Transverse colon (tissue), 4 donors: ENCODE measurements around the gene WSB2. TPM values are rescaled to one million over a fixed set of nuclear protein-coding genes. Genes with fewer than 3 reads are reported as not detected.

ENCODE experiments used
- DNase-seq: peaks from one replicate; pipeline ENCODE4 v3.0.0-alpha.2; 2019
- H3K27ac ChIP-seq, 4 donors: fragments of 200-600 bp; sonication (generic); 2 replicates each; pipeline ENCODE4 v1.5.1; 2016 to 2018; ENCODE audit warnings: inconsistent platforms in 4 of 4
- H3K27me3 ChIP-seq: fragments of 200-600 bp; sonication (generic); 2 replicates; pipeline ENCODE4 v1.5.1; 2017; ENCODE audit warnings: inconsistent platforms
- H3K36me3 ChIP-seq, 4 donors: fragments of 200-600 bp; sonication (generic); 2 replicates each; pipeline ENCODE4 v1.5.1; 2017 to 2019; ENCODE audit warnings: inconsistent platforms in 4 of 4
- H3K4me1 ChIP-seq, 4 donors: fragments of 200-600 bp; sonication (generic); 2 replicates each; pipeline ENCODE4 v1.5.1; 2017 to 2020; ENCODE audit warnings: inconsistent platforms in 4 of 4
- H3K4me3 ChIP-seq, 4 donors: fragments of 200-600 bp; sonication (generic); 1 replicate in 1 of 4; 2 replicates in 3 of 4; pipeline versions ENCODE4 v1.5.1 to v1.6.1; 2017 to 2019; ENCODE audit warnings: inconsistent platforms in 4 of 4
- H3K9me3 ChIP-seq, 2 donors: fragments of 200-600 bp; sonication (generic); 2 replicates each; pipeline ENCODE4 v1.5.1; 2017 to 2019; ENCODE audit warnings: inconsistent platforms in 2 of 2
- CTCF ChIP-seq, 5 experiments: fragments of 200-600 bp in 3 of 5; fragments of 450-650 bp in 2 of 5; sonication (generic) in 3 of 5; IDR thresholded peaks; 1 replicate in 2 of 5; 2 replicates in 3 of 5; pipeline ENCODE4 v1.5.1; 2016 to 2017; ENCODE audit warnings: antibody characterized with exemption in 5 of 5, inconsistent platforms in 3 of 5, mild to moderate bottlenecking in 2 of 5, moderate library complexity in 1 of 5
- EP300 ChIP-seq: sonication (generic); formaldehyde crosslinking; IDR thresholded peaks from one replicate; pipeline ENCODE4 v1.6.1; 2017; ENCODE audit warnings: antibody characterized with exemption, low read depth
- POLR2A ChIP-seq: fragments of 450-650 bp; IDR thresholded peaks from one replicate; pipeline ENCODE4 v1.6.1; 2016; ENCODE audit warnings: antibody characterized with exemption, mild to moderate bottlenecking, moderate library complexity
- POLR2AphosphoS5 ChIP-seq, 3 donors: sonication (generic); formaldehyde crosslinking; IDR thresholded peaks; one replicate each; pipeline ENCODE4 v1.6.1; 2016; ENCODE audit warnings: antibody characterized with exemption in 3 of 3
- WGBS, 2 donors: methylation state at CpG; one replicate each; pipeline ENCODE4 v1.1.5; 2018; ENCODE audit warnings: low coverage in 1 of 2; 5-methylcytosine and 5-hydroxymethylcytosine counted together
- in situ Hi-C, 4 donors: fragments of 200-750 bp; cut with MboI; loops; one replicate each; pipeline versions ENCODE4 v1.15.0 to v1.15.1; 2017; ENCODE audit warnings: low sequenced_read_pairs in 3 of 4, low pct_ligation_motif_present in 1 of 4, low pct_unique_long_range_greater_than_20kb in 1 of 4
- intact Hi-C: fragments of 100-400 bp; cut with DNase I; formaldehyde crosslinking; loops from one replicate; pipeline ENCODE4 v1.15.1; 2023; ENCODE audit warnings: low total_unique reads
- total RNA-seq, 4 donors: library from RNA; depleted of rRNA; stranded (reverse); fragments of >200 nt; gene quantifications; one replicate each; pipeline ENCODE4 v1.1.0, GENCODE V29; 2016

The WSB2 gene
- total RNA-seq, 4 donors from 2014 or later: 110 to 193 (median 130) TPM

- Histone ChIP-seq H3K27me3 (no peaks in the 10 kb centered on the region), H3K4me1 (peaks cover 21 to 61% (median 35%) of the 10 kb centered on the region in 4 donors), H3K27ac (peak overlapping the region; percentile 82 to 88 (median 86)), H3K4me3 (no peak overlapping the region), H3K36me3 (peaks cover 0 to 16% (median 6%) of the 10 kb centered on the region in 4 donors), H3K9me3 (no peaks in the 10 kb centered on the region)
- TF ChIP-seq POLR2AphosphoS5 (IDR thresholded peaks at IDR 0.05): no peak
- no peak for TF ChIP-seq POLR2A
- no peak for TF ChIP-seq CTCF (IDR thresholded peaks at IDR 0.05)
- TF ChIP-seq EP300: no peak
- no peak for DNase-seq
- intact Hi-C loops (no loop called here), in situ Hi-C loops (no loop called here)
- WGBS, 2 donors: 77 to 88% methylated on average over 10 of the region's 10 CpGs
These were observed 7.7 kb downstream of the WSB2 start for GRCh38 chr12:118053071-118053985.

GRCh38 chr12:118052324-118053070 is 8.5 kb downstream of the WSB2 start:
- no peaks in the 10 kb centered on the region for H3K9me3 ChIP-seq
- TF ChIP-seq EP300 (no peak), POLR2AphosphoS5 (IDR thresholded peaks at IDR 0.05) (peak; percentile 49 to 95 (median 92)), CTCF (IDR thresholded peaks at IDR 0.05) (no peak), POLR2A (peak; percentile 80)
- H3K4me1 ChIP-seq: peaks cover 21 to 56% (median 35%) of the 10 kb centered on the region in 4 donors
- peak overlapping the region in 1 of 4 donors; percentile 1 for H3K4me3 ChIP-seq
- peak; percentile 86 for DNase-seq
- peak overlapping the region; percentile 82 to 88 (median 86) for H3K27ac ChIP-seq
- WGBS, 2 donors: 34 to 39% methylated on average over 7 to 12 of the region's 14 CpGs
- no peaks in the 10 kb centered on the region for H3K27me3 ChIP-seq
- in situ Hi-C loops (no loop called here), intact Hi-C loops (no loop called here)
- peaks cover 0 to 21% (median 9%) of the 10 kb centered on the region in 4 donors for H3K36me3 ChIP-seq

- 81 to 85% methylated on average over 11 to 12 of the region's 12 CpGs for WGBS, 2 donors
- DNase-seq: no peak
- Histone ChIP-seq H3K36me3 (peaks cover 0 to 21% (median 9%) of the 10 kb centered on the region in 4 donors), H3K4me3 (no peak overlapping the region), H3K9me3 (no peaks in the 10 kb centered on the region), H3K27ac (peak overlapping the region; percentile 82 to 88 (median 86)), H3K4me1 (peaks cover 21 to 45% (median 27%) of the 10 kb centered on the region in 4 donors), H3K27me3 (no peaks in the 10 kb centered on the region)
- TF ChIP-seq CTCF (IDR thresholded peaks at IDR 0.05) (peak in 2 of 5 experiments; percentile 12 to 41), POLR2AphosphoS5 (IDR thresholded peaks at IDR 0.05) (no peak)
- intact Hi-C loops: no loop called here
- in situ Hi-C loops: no loop called here
These were observed 9.7 kb downstream of the WSB2 start for GRCh38 chr12:118050972-118051910.
